ENCODE results near the gene CDH16. TPM values are rescaled to one million over a fixed set of nuclear protein-coding genes. Genes with fewer than 3 reads are reported as not detected.

Gene CDH16
- total RNA-seq, 1 experiment from 2014 or later = not detected

- Mint-ChIP-seq H3K9me3 (ENCODE audit: low read depth, unreplicated experiment) (no peaks in the 10 kb centered on the region), H3K36me3 (ENCODE audit: insufficient read depth, unreplicated experiment) (peaks cover 9% of the 10 kb centered on the region), H3K27me3 (ENCODE audit: unreplicated experiment) (no peaks in the 10 kb centered on the region), H3K27ac (ENCODE audit: unreplicated experiment) (no peak overlapping the region), H3K4me3 (ENCODE audit: low read depth, unreplicated experiment) (no peak overlapping the region), H3K4me1 (ENCODE audit: low read depth, unreplicated experiment) (peaks cover 13% of the 10 kb centered on the region)
- CTCF ChIA-PET = interaction anchor here (1.3 kb wide), 2 partner anchors 17 to 19 kb away, joined by 4 read pairs; no protein-coding TSS in a partner anchor
- DNase-seq = no peak
- no peak for TF ChIP-seq CTCF (IDR thresholded peaks at IDR 0.05; ENCODE audit: unreplicated experiment)
- no TSS peak for BruUV-seq (replicated peaks)
- intact Hi-C loops (cut with micrococcal nuclease; ENCODE audit: unreplicated experiment) = no loop called here
These were observed 26.9 kb downstream of the CDH16 start for GRCh38 chr16:66891797-66892196.

GRCh38 chr16:66891360-66891759 lies 27.3 kb downstream of the CDH16 start:
- H3K27ac Mint-ChIP-seq (ENCODE audit: unreplicated experiment) = no peak overlapping the region
- H3K9me3 Mint-ChIP-seq (ENCODE audit: low read depth, unreplicated experiment) = no peaks in the 10 kb centered on the region
- TF ChIP-seq CTCF (IDR thresholded peaks at IDR 0.05; ENCODE audit: unreplicated experiment) = no peak
- CTCF ChIA-PET = interaction anchor here (0.6 to 1.3 kb wide), 3 partner anchors 16 to 132 kb away, joined by 4 to 6 read pairs (median 4); no protein-coding TSS in a partner anchor
- peaks cover 9% of the 10 kb centered on the region for H3K4me1 Mint-ChIP-seq (ENCODE audit: low read depth, unreplicated experiment)
- H3K36me3 Mint-ChIP-seq (ENCODE audit: insufficient read depth, unreplicated experiment) = peaks cover 9% of the 10 kb centered on the region
- no peak overlapping the region for H3K4me3 Mint-ChIP-seq (ENCODE audit: low read depth, unreplicated experiment)
- no peak for DNase-seq
- H3K27me3 Mint-ChIP-seq (ENCODE audit: unreplicated experiment) = no peaks in the 10 kb centered on the region
- BruUV-seq (replicated peaks) = no TSS peak
- intact Hi-C loops (cut with micrococcal nuclease; ENCODE audit: unreplicated experiment) = no loop called here

- Mint-ChIP-seq H3K27me3 (ENCODE audit: unreplicated experiment) (no peaks in the 10 kb centered on the region), H3K27ac (ENCODE audit: unreplicated experiment) (no peak overlapping the region), H3K4me1 (ENCODE audit: low read depth, unreplicated experiment) (peaks cover 3% of the 10 kb centered on the region), H3K4me3 (ENCODE audit: low read depth, unreplicated experiment) (no peak overlapping the region), H3K36me3 (ENCODE audit: insufficient read depth, unreplicated experiment) (peaks cover 7% of the 10 kb centered on the region), H3K9me3 (ENCODE audit: low read depth, unreplicated experiment) (no peaks in the 10 kb centered on the region)
- BruUV-seq (replicated peaks) = no TSS peak
- TF ChIP-seq CTCF (IDR thresholded peaks at IDR 0.05; ENCODE audit: unreplicated experiment) = no peak
- intact Hi-C loops (cut with micrococcal nuclease; ENCODE audit: unreplicated experiment) = no loop called here
- CTCF ChIA-PET = interaction anchor here (0.6 to 1.3 kb wide), 2 partner anchors 18 to 132 kb away, joined by 3 to 6 read pairs; no protein-coding TSS in a partner anchor
- no peak for DNase-seq
These were observed 27.9 kb downstream of the CDH16 start for GRCh38 chr16:66890799-66891198.

- TF ChIP-seq CTCF (IDR thresholded peaks at IDR 0.05; ENCODE audit: unreplicated experiment) = no peak
- BruUV-seq (replicated peaks) = no TSS peak
- H3K4me1 Mint-ChIP-seq (ENCODE audit: low read depth, unreplicated experiment) = peaks cover 7% of the 10 kb centered on the region
- DNase-seq = no peak
- no peaks in the 10 kb centered on the region for H3K27me3 Mint-ChIP-seq (ENCODE audit: unreplicated experiment)
- intact Hi-C loops (cut with micrococcal nuclease; ENCODE audit: unreplicated experiment) = no loop called here
- no peak overlapping the region for H3K4me3 Mint-ChIP-seq (ENCODE audit: low read depth, unreplicated experiment)
- H3K27ac Mint-ChIP-seq (ENCODE audit: unreplicated experiment) = no peak overlapping the region
- no peaks in the 10 kb centered on the region for H3K9me3 Mint-ChIP-seq (ENCODE audit: low read depth, unreplicated experiment)
- CTCF ChIA-PET = interaction anchor here (0.6 kb wide), 1 partner anchor 67 kb away, joined by 5 read pairs; no protein-coding TSS in a partner anchor
- H3K36me3 Mint-ChIP-seq (ENCODE audit: insufficient read depth, unreplicated experiment) = peaks cover 17% of the 10 kb centered on the region
These were observed 29.1 kb downstream of the CDH16 start for GRCh38 chr16:66889622-66890021.

Measured in Calu3 (cell line).